ENCODE measurements around the gene EFTUD2.
"Not testable (repeated sequence)": the region's sequence is repeated elsewhere in the genome, so short reads cannot be mapped to it uniquely, and the experiment has no call there.

The EFTUD2 gene

GRCh38 chr17:44827863-44828262, 71.4 kb downstream of the EFTUD2 start:
- TF ChIP-seq ZBTB17 (tag by site-specific recombination; IDR thresholded peaks at IDR 0.05) (peak; percentile 54), ZNF664 (tag by site-specific recombination; IDR thresholded peaks at IDR 0.05) (0 out of 2 replicates have a peak, but pooled peaks have one; percentile 28), ZNF658 (tag by site-specific recombination; IDR thresholded peaks at IDR 0.05) (no peak), EGR2 (tag by site-specific recombination; IDR thresholded peaks at IDR 0.05; ENCODE audit: low read depth) (no peak)
- POLR2A ChIA-PET: no interaction called here
- CTCF ChIA-PET: interaction anchor here (1.3 to 1.6 kb wide), 3 partner anchors 37 to 57 kb away, joined by 4 to 13 read pairs (median 5); no protein-coding TSS in a partner anchor
- Histone ChIP-seq H3K36me3 (ENCODE audit: control insufficient read depth in 2 of 2, insufficient read depth in 1 of 2, low read length in 2 of 2) (no peaks in the 10 kb centered on the region; a peak in 1 of 3 replicates), H3K4me1 (ENCODE audit: control insufficient read depth, insufficient read depth, low read length) (peaks cover 17% of the 10 kb centered on the region), H3K9me3 (ENCODE audit: control insufficient read depth, insufficient read depth, low read depth, low read length) (no peaks in the 10 kb centered on the region), H3K4me3 (ENCODE audit: low read depth, low read length) (peak overlapping the region; percentile 6; the same call in 1 of the 2 replicates), H3K27ac (ENCODE audit: extremely low read depth, low read depth, low read length) (no peak overlapping the region)

GRCh38 chr17:44826123-44826790, 73.0 kb downstream of the EFTUD2 start:
- ChIA-PET CTCF (interaction anchor here (0.7 to 1.3 kb wide), 5 partner anchors 39 to 1067 kb away, joined by 3 to 6 read pairs (median 3); partner anchors contain the start of gene ACBD4), POLR2A (interaction anchor here (0.6 to 1.7 kb wide), 3 partner anchors 10 to 600 kb away, joined by 5 to 7 read pairs (median 6); no protein-coding TSS in a partner anchor)
- Histone ChIP-seq H3K36me3 (ENCODE audit: control insufficient read depth in 2 of 2, insufficient read depth in 1 of 2, low read length in 2 of 2) (no peaks in the 10 kb centered on the region; a peak in 1 of 3 replicates), H3K4me3 (ENCODE audit: low read depth, low read length) (no peak overlapping the region), H3K9me3 (ENCODE audit: control insufficient read depth, insufficient read depth, low read depth, low read length) (no peaks in the 10 kb centered on the region), H3K27ac (ENCODE audit: extremely low read depth, low read depth, low read length) (no peak overlapping the region), H3K4me1 (ENCODE audit: control insufficient read depth, insufficient read depth, low read length) (peaks cover 18% of the 10 kb centered on the region)
- TF ChIP-seq PRDM6 (tag by site-specific recombination; IDR thresholded peaks at IDR 0.05) (peak; percentile 66), OSR2 (tag by site-specific recombination; IDR thresholded peaks at IDR 0.05) (no peak), SCRT1 (tag by site-specific recombination; IDR thresholded peaks at IDR 0.05; ENCODE audit: borderline replicate concordance) (peak; percentile 68; the same call in 1 of the 2 replicates), REPIN1 (tag by site-specific recombination; IDR thresholded peaks at IDR 0.05; ENCODE audit: low read depth) (no peak)

GRCh38 chr17:44825236-44825635, 74.0 kb downstream of the EFTUD2 start:
- H3K27ac ChIP-seq (ENCODE audit: extremely low read depth, low read depth, low read length); H3K4me3 ChIP-seq (ENCODE audit: low read depth, low read length); H3K36me3 ChIP-seq (ENCODE audit: control insufficient read depth in 2 of 2, insufficient read depth in 1 of 2, low read length in 2 of 2); POLR2A ChIA-PET; H3K9me3 ChIP-seq (ENCODE audit: control insufficient read depth, insufficient read depth, low read depth, low read length): not testable (repeated sequence)
- CTCF ChIA-PET: interaction anchor here (0.6 to 0.7 kb wide), 2 partner anchors 48 to 82 kb away, joined by 3 read pairs; no protein-coding TSS in a partner anchor
- H3K4me1 ChIP-seq (ENCODE audit: control insufficient read depth, insufficient read depth, low read length): peaks cover 21% of the 10 kb centered on the region

GRCh38 chr17:44820631-44821212, 78.5 kb downstream of the EFTUD2 start:
- peaks cover 15% of the 10 kb centered on the region for H3K4me1 ChIP-seq (ENCODE audit: control insufficient read depth, insufficient read depth, low read length)
- ChIA-PET CTCF (interaction anchor here (1.0 to 1.9 kb wide), 5 partner anchors 12 to 315 kb away, joined by 3 to 10 read pairs (median 4); partner anchors contain the start of gene ACBD4), POLR2A (interaction anchor here (0.5 to 1.2 kb wide), 12 partner anchors 8 to 328 kb away, joined by 3 to 8 read pairs (median 4); partner anchors contain the start of genes DBF4B and HEXIM1)
- H3K4me3 ChIP-seq (ENCODE audit: low read depth, low read length): no peak overlapping the region
- no peaks in the 10 kb centered on the region for H3K9me3 ChIP-seq (ENCODE audit: control insufficient read depth, insufficient read depth, low read depth, low read length)
- H3K36me3 ChIP-seq (ENCODE audit: control insufficient read depth in 2 of 2, insufficient read depth in 1 of 2, low read length in 2 of 2): peaks cover 0 to 8% of the 10 kb centered on the region in 2 experiments; a peak in 1 of 3 replicates
- H3K27ac ChIP-seq (ENCODE audit: extremely low read depth, low read depth, low read length): peak overlapping the region; percentile 57; the same call in 1 of the 2 replicates
- TF ChIP-seq ZNF157 (tag by site-specific recombination; IDR thresholded peaks at IDR 0.05) (no peak), ZNF433 (tag by site-specific recombination; IDR thresholded peaks at IDR 0.05; ENCODE audit: low read depth) (no peak), ZNF521 (tag by site-specific recombination; IDR thresholded peaks at IDR 0.05) (no peak), KLF1 (tag by site-specific recombination; IDR thresholded peaks at IDR 0.05) (peak; percentile 56), ZNF768 (tag by site-specific recombination; IDR thresholded peaks at IDR 0.05) (no peak), ZNF510 (tag by site-specific recombination; IDR thresholded peaks at IDR 0.05; ENCODE audit: insufficient replicate concordance) (no peak), ZNF837 (tag by site-specific recombination; IDR thresholded peaks at IDR 0.05) (no peak), ZNF175 (tag by site-specific recombination; IDR thresholded peaks at IDR 0.05) (no peak), ZNF530 (tag by site-specific recombination; IDR thresholded peaks at IDR 0.05; ENCODE audit: low read depth) (no peak), ZNF792 (tag by site-specific recombination; IDR thresholded peaks at IDR 0.05) (no peak), ZNF830 (tag by site-specific recombination; IDR thresholded peaks at IDR 0.05; ENCODE audit: low read depth) (no peak), ZNF148 (tag by site-specific recombination; IDR thresholded peaks at IDR 0.05; ENCODE audit: borderline replicate concordance) (no peak), ZNF555 (tag by site-specific recombination; conservative IDR thresholded peaks at IDR 0.05) (no peak), GLIS1 (tag by site-specific recombination; IDR thresholded peaks at IDR 0.05) (peak; percentile 65), ZBTB20 (tag by site-specific recombination; IDR thresholded peaks at IDR 0.05) (no peak)

Data from HEK293 (cell line).